H1 (cell line): Measurements from ENCODE around the gene PDE4D. TPM values are rescaled to one million over a fixed set of nuclear protein-coding genes. Genes with fewer than 3 reads are reported as not detected.
"Not testable (repeated sequence)": the region's sequence is repeated elsewhere in the genome, so short reads cannot be mapped to it uniquely, and the experiment has no call there.

Experiments used
- CTCF ChIA-PET: fragments of 300-600 bp; sonication (Branson Sonifier 250); formaldehyde crosslinking; loops from one replicate; lab custom pipeline; 2021; ENCODE audit not compliant: partially characterized antibody; lab: Charles Lee
- POLR2A ChIA-PET: fragments of 300-600 bp; sonication (Branson Sonifier 250); formaldehyde crosslinking; loops from one replicate; lab custom pipeline; 2021; ENCODE audit warnings: inconsistent platforms; ENCODE audit not compliant: partially characterized antibody; lab: Charles Lee
- DNase-seq, 2 experiments: peaks; one replicate each; pipeline versions ENCODE4 v3.0.0 to v3.0.0-alpha.2; 2010 to 2022; ENCODE audit warnings: low spot score in 2 of 2, low read depth in 1 of 2, mixed read lengths in 1 of 2
- FAIRE-seq: peaks from 2 replicates; lab custom pipeline; 2011; peaks lifted over from hg19 to GRCh38; lab: Jason Lieb, UNC
- H2AFZ ChIP-seq: 2 replicates; pipeline ENCODE4 v1.8.1; 2012; ENCODE audit warnings: low read length, inconsistent platforms
- H2AK5ac ChIP-seq: 2 replicates; pipeline ENCODE4 v1.6.1; 2013; ENCODE audit warnings: low read depth, low read length
- H2BK120ac ChIP-seq: replicated peaks from 2 replicates; pipeline ENCODE3; 2013; ENCODE audit warnings: low read depth, low read length, inconsistent platforms
- H2BK12ac ChIP-seq: 2 replicates; pipeline ENCODE4 v1.6.1; 2013; ENCODE audit warnings: low read depth, low read length
- H2BK15ac ChIP-seq: 2 replicates; pipeline ENCODE4 v1.6.1; 2013; ENCODE audit warnings: low read length
- H2BK20ac ChIP-seq: 2 replicates; pipeline ENCODE4 v1.6.1; 2013; ENCODE audit warnings: low read length
- H2BK5ac ChIP-seq: 2 replicates; pipeline ENCODE4 v1.6.1; 2013; ENCODE audit warnings: low read depth, low read length
- H3K14ac ChIP-seq: 2 replicates; pipeline ENCODE4 v1.6.1; 2013; ENCODE audit warnings: inconsistent platforms; ENCODE audit not compliant: insufficient read length
- H3K18ac ChIP-seq: 2 replicates; pipeline ENCODE4 v1.6.1; 2013; ENCODE audit warnings: low read length; ENCODE audit errors: extremely low read depth
- H3K23ac ChIP-seq: 2 replicates; pipeline ENCODE4 v1.6.1; 2013; ENCODE audit warnings: inconsistent platforms; ENCODE audit not compliant: insufficient read length
- H3K23me2 ChIP-seq: 2 replicates; pipeline ENCODE4 v1.6.1; 2013; ENCODE audit warnings: low read depth, low read length
- H3K27ac ChIP-seq: 2 replicates; pipeline ENCODE4 v1.6.1; 2011; ENCODE audit warnings: low read depth, low read length, inconsistent platforms
- H3K27me3 ChIP-seq, 4 experiments: replicated peaks in 1 of 4; 1 replicate in 1 of 4; 2 replicates in 3 of 4; pipeline versions ENCODE4 v1.6.1 to v1.8.1; 2011 to 2013; ENCODE audit warnings: low read length in 3 of 4, mild to moderate bottlenecking in 3 of 4, inconsistent platforms in 2 of 4, mixed read lengths in 2 of 4, moderate library complexity in 1 of 4; ENCODE audit not compliant: control insufficient read depth in 3 of 4, insufficient read depth in 3 of 4; ENCODE audit errors: extremely low read depth in 1 of 4
- H3K36me3 ChIP-seq, 4 experiments: 2 replicates each; pipeline versions ENCODE4 v1.6.1 to v1.8.1; 2011 to 2013; ENCODE audit warnings: mild to moderate bottlenecking in 4 of 4, low read length in 3 of 4, moderate library complexity in 2 of 4, control low read depth in 1 of 4, inconsistent platforms in 1 of 4; ENCODE audit not compliant: insufficient read depth in 4 of 4, control insufficient read depth in 2 of 4
- H3K4ac ChIP-seq: replicated peaks from 2 replicates; pipeline ENCODE3; 2013; ENCODE audit warnings: low read length, low read depth, mixed read lengths, inconsistent platforms; ENCODE audit not compliant: insufficient read length
- H3K4me1 ChIP-seq, 4 experiments: replicated peaks in 1 of 4; 1 replicate in 1 of 4; 2 replicates in 3 of 4; pipeline versions ENCODE4 v1.6.1 to v1.8.1; 2011 to 2013; ENCODE audit warnings: low read length in 3 of 4, inconsistent platforms in 2 of 4, mixed read lengths in 1 of 4; ENCODE audit not compliant: insufficient read depth in 4 of 4, control insufficient read depth in 3 of 4
- H3K4me2 ChIP-seq, 2 experiments: 2 replicates each; pipeline versions ENCODE4 v1.6.1 to v1.8.1; 2011 to 2013; ENCODE audit warnings: low read depth in 2 of 2, low read length in 2 of 2, control low read depth in 1 of 2, inconsistent platforms in 1 of 2, mild to moderate bottlenecking in 1 of 2; ENCODE audit not compliant: insufficient read depth in 1 of 2
- H3K4me3 ChIP-seq, 4 experiments: fragments of 200-600, 300-600 bp in 1 of 4; sonication (generic), shearing (Covaris generic), sonication (Bioruptor Twin) in 1 of 4; 2 replicates each; pipeline versions ENCODE4 v1.5.1 to v1.8.1; 2011 to 2016; ENCODE audit warnings: low read length in 4 of 4, low read depth in 3 of 4, control low read depth in 2 of 4, inconsistent platforms in 2 of 4, mild to moderate bottlenecking in 2 of 4, mixed read lengths in 1 of 4, moderate library complexity in 1 of 4; ENCODE audit not compliant: insufficient read depth in 2 of 4; ENCODE audit errors: extremely low read depth in 1 of 4
- H3K56ac ChIP-seq: replicated peaks from 2 replicates; pipeline ENCODE3; 2013; ENCODE audit warnings: low read depth, mild to moderate bottlenecking, mixed read lengths, low read length, inconsistent platforms; ENCODE audit not compliant: insufficient read length
- H3K79me1 ChIP-seq: 2 replicates; pipeline ENCODE4 v1.6.1; 2013; ENCODE audit warnings: low read depth, low read length, control low read depth
- H3K79me2 ChIP-seq, 2 experiments: 2 replicates each; pipeline versions ENCODE4 v1.6.1 to v1.8.1; 2012 to 2013; ENCODE audit warnings: low read length in 2 of 2, mild to moderate bottlenecking in 2 of 2, inconsistent platforms in 1 of 2; ENCODE audit not compliant: insufficient read depth in 2 of 2, control insufficient read depth in 1 of 2
- H3K9ac ChIP-seq, 4 experiments: replicated peaks in 1 of 4; 1 replicate in 1 of 4; 2 replicates in 3 of 4; pipeline versions ENCODE4 v1.6.1 to v1.8.1; 2011 to 2013; ENCODE audit warnings: low read depth in 3 of 4, low read length in 3 of 4, control low read depth in 2 of 4, mild to moderate bottlenecking in 2 of 4, moderate library complexity in 2 of 4, inconsistent platforms in 1 of 4; ENCODE audit errors: extremely low read depth in 1 of 4
- H3K9me3 ChIP-seq, 2 experiments: 2 replicates each; pipeline versions ENCODE4 v1.6.1 to v1.8.1; 2012 to 2013; ENCODE audit warnings: mild to moderate bottlenecking in 2 of 2, moderate library complexity in 2 of 2, control low read depth in 1 of 2, inconsistent platforms in 1 of 2, low read depth in 1 of 2, low read length in 1 of 2, mixed read lengths in 1 of 2; ENCODE audit not compliant: insufficient read depth in 2 of 2
- H4K20me1 ChIP-seq, 2 experiments: replicated peaks in 1 of 2; 2 replicates each; pipeline versions ENCODE3 to v1.8.1; 2011 to 2013; ENCODE audit warnings: inconsistent platforms in 2 of 2, low read length in 2 of 2, mild to moderate bottlenecking in 1 of 2; ENCODE audit not compliant: insufficient read depth in 2 of 2, control insufficient read depth in 1 of 2
- H4K5ac ChIP-seq: 2 replicates; pipeline ENCODE4 v1.6.1; 2013; ENCODE audit warnings: low read length, low read depth, mixed read lengths, inconsistent platforms; ENCODE audit not compliant: insufficient read length
- H4K8ac ChIP-seq: 2 replicates; pipeline ENCODE4 v1.8.0; 2013; ENCODE audit warnings: mild to moderate bottlenecking, moderate library complexity, low read length, inconsistent platforms; ENCODE audit not compliant: insufficient read depth; ENCODE audit errors: extremely low read depth
- H4K91ac ChIP-seq: replicated peaks from 2 replicates; pipeline ENCODE3; 2013; ENCODE audit warnings: low read length, mixed read lengths, inconsistent platforms; ENCODE audit not compliant: insufficient read length
- WGBS, 2 experiments: shearing (Covaris generic) in 1 of 2; methylation state at CpG; one replicate each; pipeline versions ENCODE4 v1.1.6 to v1.1.7; 2013 to 2015; ENCODE audit warnings: low lambda C conversion rate in 2 of 2, mixed read lengths in 2 of 2, inconsistent platforms in 1 of 2, low coverage in 1 of 2, missing lambda C conversion rate in 1 of 2; ENCODE audit not compliant: insufficient replicate concordance in 2 of 2, insufficient coverage in 1 of 2, insufficient read length in 1 of 2; ENCODE audit errors: extremely low coverage in 1 of 2, missing lambda C conversion rate in 1 of 2; 5-methylcytosine and 5-hydroxymethylcytosine counted together
- polyA plus RNA-seq, 7 experiments: library from polyadenylated mRNA; depleted of rRNA in 3 of 7; stranded (reverse) in 5 of 7; unstranded in 2 of 7; fragments of >200 nt in 5 of 7; fragments of 200-250 nt in 2 of 7; gene quantifications; 1 replicate in 5 of 7; 2 replicates in 1 of 7; 4 replicates in 1 of 7; pipeline versions ENCODE4 v1.2.1 to v1.2.3, GENCODE V29; 2011 to 2013; ENCODE audit warnings: missing spikeins in 2 of 7, mixed read lengths in 2 of 7
- total RNA-seq: library from RNA; stranded (reverse); fragmentation: NEBNext Ultra II Directional; extraction: Animal tissue kit (Norgen Biotek cat#: 25700); gene quantifications from 2 replicates; pipeline ENCODE4 v1.2.1, GENCODE V29; 2021

Gene PDE4D
- total and polyA plus RNA-seq, 2 of the 8 experiments (the other 6 are each of a cell fraction or from before 2014, with no cell fraction given), result 2.3 to 3.7 TPM

DNA sequence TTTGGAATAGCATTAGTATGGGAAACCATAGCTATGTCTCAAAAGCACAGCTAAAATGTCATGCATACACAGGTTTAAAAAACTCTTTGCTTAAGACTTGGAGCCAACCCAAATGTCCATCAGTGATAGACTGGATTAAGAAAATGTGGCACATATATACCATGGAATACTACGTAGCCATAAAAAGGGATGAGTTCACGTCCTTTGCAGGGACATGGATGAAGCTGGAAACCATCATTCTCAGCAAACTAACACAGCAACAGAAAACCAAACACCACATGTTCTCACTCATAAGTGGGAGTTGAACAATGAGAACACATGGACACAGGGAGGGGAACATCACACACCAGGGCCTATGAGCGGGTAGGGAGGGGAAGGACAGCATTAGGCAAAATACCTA, 897.7 kb downstream of the PDE4D start:
- CTCF ChIA-PET, result interaction anchor here (0.6 to 14.8 kb wide), 9 partner anchors 10 to 517 kb away, joined by 3 to 206 read pairs (median 4); no protein-coding TSS in a partner anchor
- H3K27me3 ChIP-seq, H4K8ac ChIP-seq, H4K5ac ChIP-seq, H3K27ac ChIP-seq, DNase-seq, H3K4me1 ChIP-seq, H2BK5ac ChIP-seq, H4K20me1 ChIP-seq, H3K4ac ChIP-seq, H3K4me3 ChIP-seq, H3K14ac ChIP-seq, H2BK120ac ChIP-seq, H3K4me2 ChIP-seq, H3K18ac ChIP-seq, H2AFZ ChIP-seq, H3K9me3 ChIP-seq, H3K23ac ChIP-seq, H3K56ac ChIP-seq, H2BK12ac ChIP-seq, H3K9ac ChIP-seq, H2AK5ac ChIP-seq, H3K79me2 ChIP-seq, FAIRE-seq, H2BK20ac ChIP-seq, H3K36me3 ChIP-seq, H3K23me2 ChIP-seq, POLR2A ChIA-PET, H4K91ac ChIP-seq, H3K79me1 ChIP-seq, H2BK15ac ChIP-seq: not testable (repeated sequence)
- WGBS, 2 experiments, result 94% methylated on average over 3 of the region's 3 CpGs; no CpG with 5 or more reads in 1 of the 2 experiments
